SJCRH30 (cell line): ENCODE data around the gene LMF1. TPM values are rescaled to one million over a fixed set of nuclear protein-coding genes. Genes with fewer than 3 reads are reported as not detected.
"Not testable (repeated sequence)": the region's sequence is repeated elsewhere in the genome, so short reads cannot be mapped to it uniquely, and the experiment has no call there.

ENCODE experiments used
- DNase-seq, 2 experiments: peaks; one replicate each; pipeline ENCODE4 v3.0.0-alpha.2; 2015 to 2020
- H3K27ac ChIP-seq: fragments of 250-450 bp; sonication (Bioruptor Pico); 2 replicates; pipeline ENCODE4 v1.5.1; 2020; ENCODE audit warnings: mild to moderate bottlenecking, moderate library complexity
- H3K27me3 ChIP-seq: fragments of 250-450 bp; sonication (Bioruptor Pico); 2 replicates; pipeline ENCODE4 v1.5.1; 2020; ENCODE audit warnings: mild to moderate bottlenecking, moderate library complexity
- H3K36me3 ChIP-seq: fragments of 250-450 bp; sonication (Bioruptor Pico); 2 replicates; pipeline ENCODE4 v1.5.1; 2020; ENCODE audit warnings: mild to moderate bottlenecking, moderate library complexity
- H3K4me1 ChIP-seq: fragments of 250-450 bp; sonication (Bioruptor Pico); 2 replicates; pipeline ENCODE4 v1.5.1; 2020; ENCODE audit warnings: mild to moderate bottlenecking, moderate library complexity
- H3K4me3 ChIP-seq: fragments of 250-450 bp; sonication (Bioruptor Pico); 2 replicates; pipeline ENCODE4 v1.5.1; 2020; ENCODE audit warnings: mild to moderate bottlenecking, moderate library complexity
- H3K9me3 ChIP-seq: fragments of 250-450 bp; sonication (Bioruptor Pico); replicated peaks from 2 replicates; pipeline ENCODE4 v1.5.1; 2020; ENCODE audit warnings: mild to moderate bottlenecking, moderate library complexity
- total RNA-seq: library from RNA; depleted of rRNA; stranded (reverse); fragments of >200 nt; shearing (Covaris generic); gene quantifications from 2 replicates; pipeline ENCODE4 v1.2.3, GENCODE V29; 2014

LMF1 gene
- total RNA-seq, 1 experiment from 2014 or later, result 2.3 TPM

DNA sequence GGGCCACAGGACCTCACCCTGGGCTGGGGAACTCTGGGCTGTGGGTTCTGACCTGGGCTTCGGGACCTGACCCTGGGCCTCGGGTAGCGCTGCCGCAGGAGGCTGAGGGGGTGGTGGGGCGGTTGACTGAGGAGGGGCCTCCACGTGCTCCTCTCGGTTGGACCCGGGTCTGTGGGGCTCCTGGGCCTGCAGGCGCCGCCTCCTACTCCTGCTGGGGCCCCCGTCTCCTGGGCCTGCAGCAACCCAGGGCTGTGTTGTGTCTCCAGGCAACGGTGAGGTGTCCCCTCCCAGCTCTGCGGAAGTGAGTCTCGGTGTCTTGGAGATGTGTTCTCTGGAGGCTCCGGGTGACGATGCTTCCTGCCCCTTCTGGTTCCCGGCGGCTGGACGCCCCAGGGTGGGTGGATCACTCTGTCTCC is 128.7 kb downstream of the LMF1 start:
- peaks cover 25% of the 10 kb centered on the region for H3K4me1 ChIP-seq
- no peaks in the 10 kb centered on the region for H3K36me3 ChIP-seq
- H3K4me3 ChIP-seq, result no peak overlapping the region
- no peaks in the 10 kb centered on the region for H3K27me3 ChIP-seq
- DNase-seq, result no peak
- no peak overlapping the region for H3K27ac ChIP-seq
- no peaks in the 10 kb centered on the region for H3K9me3 ChIP-seq

- DNase-seq, result no peak
- no peaks in the 10 kb centered on the region for H3K27me3 ChIP-seq
- peaks cover 25% of the 10 kb centered on the region for H3K4me1 ChIP-seq
- no peak overlapping the region for H3K27ac ChIP-seq
- no peaks in the 10 kb centered on the region for H3K36me3 ChIP-seq
- H3K4me3 ChIP-seq, result no peak overlapping the region
- 0 out of 2 replicates have a peak, but pooled peaks cover 4% of the 10 kb centered on the region for H3K9me3 ChIP-seq
These were observed 129.2 kb downstream of the LMF1 start for GRCh38 chr16:841455-842060.

DNA sequence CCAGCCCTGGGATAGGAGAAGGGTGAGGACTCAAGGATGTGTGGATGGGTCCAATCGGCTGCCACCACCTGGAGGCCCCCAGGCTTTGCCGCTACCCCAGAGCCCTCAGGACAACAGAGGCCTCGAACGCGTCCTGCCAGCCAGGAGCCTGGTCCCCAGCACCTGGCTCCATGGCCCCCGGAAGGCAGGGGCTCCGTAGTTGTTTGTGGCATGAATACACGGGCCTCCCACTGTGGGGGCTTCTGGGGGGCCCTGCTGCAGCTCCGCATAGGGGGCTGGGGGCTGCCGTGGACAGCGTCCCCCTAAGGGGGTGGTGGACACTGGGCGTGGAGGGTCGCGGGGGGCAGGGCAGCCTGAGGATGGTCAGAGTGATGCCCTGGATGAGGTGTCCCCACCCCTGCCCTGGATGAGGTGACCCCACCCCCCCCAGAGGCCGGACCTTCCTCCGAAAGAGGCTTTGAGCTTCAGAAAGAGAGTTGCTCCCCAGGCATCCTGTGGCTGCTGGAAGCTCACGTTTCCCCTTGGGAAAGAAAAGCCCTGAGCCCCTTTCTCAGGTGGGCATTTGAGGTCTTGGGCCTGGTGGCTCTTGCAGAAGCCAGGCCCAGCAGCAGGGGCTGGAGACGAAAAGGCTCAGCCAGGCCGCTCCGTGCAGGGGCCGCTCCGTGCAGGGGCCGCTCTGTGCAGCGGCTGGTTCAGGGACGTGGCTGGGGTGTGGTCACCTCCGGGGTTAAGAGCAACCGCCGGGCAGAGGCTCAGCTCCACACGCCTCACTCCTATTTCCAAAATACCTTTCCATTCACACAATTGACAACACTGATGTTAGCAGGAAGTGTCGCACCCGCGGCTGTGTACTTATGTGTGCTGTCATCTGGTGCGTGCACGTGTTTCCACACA is 130.0 kb downstream of the LMF1 start:
- Histone ChIP-seq H3K4me1 (peaks cover 25% of the 10 kb centered on the region), H3K4me3 (no peak overlapping the region), H3K9me3 (peaks cover 10% of the 10 kb centered on the region; the same call in 1 of the 2 replicates), H3K36me3 (no peaks in the 10 kb centered on the region), H3K27me3 (no peaks in the 10 kb centered on the region), H3K27ac (peak overlapping the region; percentile 59)
- DNase-seq, result no peak

DNA sequence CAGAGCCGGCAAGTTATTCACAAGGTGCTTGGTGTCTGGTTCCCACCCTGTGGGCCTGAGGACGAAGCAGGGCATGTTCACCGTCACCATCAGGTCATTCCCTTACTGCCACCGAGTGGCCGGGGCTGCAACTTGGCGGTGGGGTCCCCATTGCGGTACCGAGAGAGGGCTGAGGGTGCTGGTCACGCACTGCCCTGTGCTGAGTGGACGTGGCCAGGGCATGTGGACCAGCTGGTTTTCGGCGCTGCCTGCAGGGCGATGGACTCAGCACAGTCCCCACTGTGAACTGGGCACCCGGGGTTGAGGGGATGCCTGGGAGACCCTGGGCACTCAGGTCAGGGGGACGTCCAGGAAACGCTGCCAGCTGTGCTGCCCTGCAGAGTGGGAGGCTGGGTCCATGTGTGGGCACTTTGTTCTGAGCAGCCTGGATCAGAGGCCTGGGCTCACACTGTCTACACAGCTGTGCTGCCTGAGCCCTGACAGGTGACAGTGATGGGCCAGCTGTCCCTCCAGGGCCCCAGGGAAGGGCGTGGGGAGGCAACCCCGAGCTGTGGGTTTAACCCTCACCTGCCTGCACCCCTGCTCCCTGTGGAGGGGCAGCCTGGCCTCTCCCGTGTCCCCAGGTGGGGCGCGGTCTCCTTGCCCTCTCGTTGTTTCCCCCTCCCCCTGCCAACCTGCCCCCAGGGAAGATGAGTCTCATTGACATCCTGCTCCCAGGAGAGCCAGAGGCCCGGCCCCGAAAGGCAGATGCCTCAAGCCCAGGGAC is 131.0 kb downstream of the LMF1 start:
- Histone ChIP-seq H3K27me3 (no peaks in the 10 kb centered on the region), H3K4me3 (no peak overlapping the region), H3K4me1 (peaks cover 25% of the 10 kb centered on the region), H3K27ac (peak overlapping the region; percentile 59), H3K9me3 (peaks cover 10% of the 10 kb centered on the region; the same call in 1 of the 2 replicates), H3K36me3 (no peaks in the 10 kb centered on the region)
- peak; percentile 87 to 92 for DNase-seq

DNA sequence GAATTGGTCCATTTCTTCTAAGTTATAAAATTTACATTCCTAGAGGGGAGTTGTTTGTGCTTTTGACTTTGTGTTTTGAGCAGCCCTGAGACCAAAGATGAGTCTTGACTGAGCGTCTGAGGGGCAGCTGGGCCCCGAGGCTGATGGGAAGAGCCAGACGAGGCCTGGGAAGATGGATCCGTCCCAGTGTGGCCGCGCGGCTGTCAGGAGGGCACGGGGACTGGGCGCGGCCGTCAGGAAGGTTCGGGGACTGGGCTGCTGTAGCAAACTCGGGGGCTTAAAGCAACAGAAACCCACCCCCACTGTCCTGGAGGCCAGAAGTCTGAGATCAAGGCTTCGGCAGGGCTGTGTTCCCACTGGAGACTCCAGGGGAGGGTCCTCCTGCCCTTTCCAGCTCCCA is 132.0 kb downstream of the LMF1 start:
- H3K4me3 ChIP-seq, result no peak overlapping the region
- H3K27ac ChIP-seq, result no peak overlapping the region
- no peaks in the 10 kb centered on the region for H3K36me3 ChIP-seq
- H3K4me1 ChIP-seq, result peaks cover 25% of the 10 kb centered on the region
- no peaks in the 10 kb centered on the region for H3K27me3 ChIP-seq
- no peak for DNase-seq
- H3K9me3 ChIP-seq, result peaks cover 14% of the 10 kb centered on the region

DNA sequence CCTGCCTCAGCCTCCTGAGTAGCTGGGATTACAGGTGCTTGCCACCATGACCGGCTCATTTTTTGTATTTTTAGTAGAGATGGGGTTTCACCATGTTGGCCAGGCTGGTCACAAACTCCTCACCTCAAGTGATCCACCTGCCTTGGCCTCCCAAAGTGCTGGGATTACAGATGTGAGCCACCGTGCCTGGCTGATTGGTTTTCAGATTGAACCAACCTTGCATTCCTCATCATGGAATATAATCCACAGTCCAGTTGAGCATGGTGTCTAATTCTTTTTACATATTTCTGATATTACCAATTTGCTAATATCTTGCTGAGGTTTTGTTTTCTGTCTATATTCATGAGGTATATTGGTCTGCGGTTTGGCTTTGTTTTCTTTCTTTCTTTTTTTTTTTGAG is 134.0 kb downstream of the LMF1 start:
- Histone ChIP-seq H3K4me1 (peaks cover 25% of the 10 kb centered on the region), H3K9me3 (peaks cover 14% of the 10 kb centered on the region)
- H3K4me3 ChIP-seq, DNase-seq, H3K27me3 ChIP-seq, H3K36me3 ChIP-seq, H3K27ac ChIP-seq: not testable (repeated sequence)

DNA sequence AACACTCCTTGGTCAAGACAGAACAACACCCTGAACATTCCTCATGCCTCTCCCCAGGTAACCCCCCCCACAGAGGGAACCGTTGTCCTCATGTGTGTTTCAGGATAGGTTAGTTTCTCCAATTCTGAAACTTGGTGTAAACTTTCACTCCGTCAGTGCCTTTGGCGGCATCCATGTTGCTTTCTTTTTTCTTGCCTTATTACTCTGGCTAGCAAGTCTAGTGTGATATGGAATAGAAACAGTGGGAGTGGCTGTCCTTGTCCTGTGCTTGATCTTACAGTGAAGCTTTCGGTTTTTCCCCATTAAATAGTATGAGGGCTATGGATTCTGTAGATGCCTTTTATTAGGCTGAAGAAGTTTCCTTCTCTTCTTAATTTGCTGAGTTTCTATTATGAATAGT is 134.6 kb downstream of the LMF1 start:
- H3K9me3 ChIP-seq, result peaks cover 14% of the 10 kb centered on the region
- no peaks in the 10 kb centered on the region for H3K36me3 ChIP-seq
- no peaks in the 10 kb centered on the region for H3K27me3 ChIP-seq
- H3K27ac ChIP-seq, result no peak overlapping the region
- peaks cover 22% of the 10 kb centered on the region for H3K4me1 ChIP-seq
- no peak overlapping the region for H3K4me3 ChIP-seq
- DNase-seq, result no peak

DNA sequence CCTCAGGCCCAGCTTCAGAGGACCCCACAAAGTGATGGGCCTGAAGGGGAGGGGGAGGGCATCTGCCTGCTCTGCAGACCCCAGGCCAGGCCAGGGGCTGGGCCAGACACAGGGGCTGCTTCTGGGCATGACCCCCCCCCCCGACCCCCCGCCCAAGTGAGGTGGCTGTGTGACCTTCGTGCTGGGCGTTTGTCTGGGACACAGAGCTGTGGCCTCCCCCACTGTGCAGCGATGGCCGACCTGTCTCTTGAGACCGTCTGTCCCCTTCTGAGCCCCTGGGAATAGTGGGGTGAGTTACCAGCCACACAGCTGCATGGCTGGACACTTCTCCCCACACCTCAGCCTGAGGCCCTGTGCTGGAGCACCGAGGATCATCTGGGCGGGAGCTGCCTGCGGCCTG is 135.4 kb downstream of the LMF1 start:
- H3K4me1 ChIP-seq, result peaks cover 14% of the 10 kb centered on the region
- peaks cover 14% of the 10 kb centered on the region for H3K9me3 ChIP-seq
- no peak overlapping the region for H3K27ac ChIP-seq
- H3K27me3 ChIP-seq, result no peaks in the 10 kb centered on the region
- DNase-seq, result no peak
- no peaks in the 10 kb centered on the region for H3K36me3 ChIP-seq
- no peak overlapping the region for H3K4me3 ChIP-seq

DNA sequence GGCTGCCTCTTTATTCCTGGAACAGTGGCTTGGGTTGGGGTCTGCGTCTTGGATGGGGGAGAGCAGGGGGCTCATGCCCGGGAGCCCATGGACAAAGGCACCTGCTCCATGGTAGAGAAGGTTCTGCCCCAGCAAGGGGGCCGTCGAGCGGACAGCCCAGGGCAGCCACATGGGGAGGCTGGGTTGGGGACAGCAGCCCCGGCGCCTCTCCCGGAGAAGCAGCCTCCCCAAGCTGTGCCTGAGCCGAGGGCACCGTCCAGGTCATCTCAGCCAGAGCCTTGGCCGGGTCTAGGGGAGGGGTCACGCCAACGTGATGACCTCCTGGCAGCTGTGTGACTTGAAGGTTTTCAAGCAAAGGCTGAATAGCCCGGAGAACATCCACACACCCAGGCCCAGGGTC is 137.4 kb downstream of the LMF1 start:
- Histone ChIP-seq H3K36me3 (no peaks in the 10 kb centered on the region), H3K4me3 (no peak overlapping the region), H3K27ac (no peak overlapping the region), H3K4me1 (no peaks in the 10 kb centered on the region), H3K9me3 (peaks cover 14% of the 10 kb centered on the region), H3K27me3 (no peaks in the 10 kb centered on the region)
- DNase-seq, result no peak

- DNase-seq, result peak in 1 of 2 experiments; percentile 41
- H3K36me3 ChIP-seq, result no peaks in the 10 kb centered on the region
- no peaks in the 10 kb centered on the region for H3K4me1 ChIP-seq
- H3K27ac ChIP-seq, result no peak overlapping the region
- H3K27me3 ChIP-seq, result no peaks in the 10 kb centered on the region
- no peak overlapping the region for H3K4me3 ChIP-seq
- H3K9me3 ChIP-seq, result peaks cover 14% of the 10 kb centered on the region
These were observed 138.0 kb downstream of the LMF1 start for GRCh38 chr16:832652-833336.

- no peak for DNase-seq
- Histone ChIP-seq H3K4me3 (no peak overlapping the region), H3K9me3 (peaks cover 13% of the 10 kb centered on the region), H3K27ac (no peak overlapping the region), H3K36me3 (no peaks in the 10 kb centered on the region), H3K4me1 (no peaks in the 10 kb centered on the region), H3K27me3 (no peaks in the 10 kb centered on the region)
These were observed 139.0 kb downstream of the LMF1 start for GRCh38 chr16:831571-832413.

DNA sequence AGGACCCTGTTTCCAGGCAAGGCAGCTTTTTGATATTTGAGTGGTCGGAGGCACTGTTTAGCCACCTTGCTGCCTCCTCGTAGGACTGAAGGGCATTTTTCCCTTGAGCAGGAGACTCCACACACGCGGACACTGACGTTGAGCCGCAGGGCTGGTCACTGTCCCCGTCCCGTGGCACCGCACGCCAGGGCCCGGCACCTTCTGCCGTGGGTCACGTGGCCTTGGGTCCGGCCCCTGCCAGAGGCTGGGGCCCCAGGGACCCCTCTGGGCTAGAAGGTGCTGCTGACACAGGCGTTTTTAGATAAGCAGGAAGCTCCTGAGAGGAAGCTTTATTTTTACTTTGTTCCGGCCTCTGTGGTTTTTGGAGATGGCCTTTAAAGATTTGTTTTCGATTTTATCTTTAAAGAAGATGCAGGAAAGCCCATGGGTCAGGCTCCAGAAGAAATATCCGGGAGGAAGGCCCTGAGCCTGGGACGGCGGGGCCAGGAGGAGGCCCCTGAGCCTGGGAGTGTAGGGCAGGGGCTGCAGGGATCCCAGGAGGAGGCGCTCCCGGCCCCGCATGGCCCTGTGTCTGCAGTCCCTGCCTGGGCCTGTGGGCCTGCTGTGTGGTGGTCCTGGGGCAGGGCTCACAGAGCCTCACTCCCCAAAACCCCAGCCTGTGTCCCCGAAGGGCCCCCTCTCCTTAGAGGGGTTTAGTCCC is 139.8 kb downstream of the LMF1 start:
- no peak overlapping the region for H3K27ac ChIP-seq
- peaks cover 5% of the 10 kb centered on the region for H3K9me3 ChIP-seq
- no peak for DNase-seq
- H3K27me3 ChIP-seq, result peaks cover 3% of the 10 kb centered on the region; the same call in 1 of the 2 replicates
- H3K36me3 ChIP-seq, result no peaks in the 10 kb centered on the region
- H3K4me3 ChIP-seq, result no peak overlapping the region
- H3K4me1 ChIP-seq, result peaks cover 2% of the 10 kb centered on the region; the same call in 1 of the 2 replicates
